Vagina (tissue), 2 donors: ENCODE measurements around the gene HDDC3. TPM values are rescaled to one million over a fixed set of nuclear protein-coding genes. Genes with fewer than 3 reads are reported as not detected.

ENCODE experiments used
- DNase-seq, 2 donors: peaks; one replicate each; pipeline ENCODE4 v3.0.0-alpha.2; 2017; ENCODE audit errors: extremely low spot score in 2 of 2
- H3K27ac ChIP-seq: fragments of 200-600 bp; sonication (generic); one replicate; pipeline ENCODE4 v1.5.1; 2019
- H3K27me3 ChIP-seq: fragments of 200-600 bp; sonication (generic); one replicate; pipeline ENCODE4 v1.5.1; 2019
- H3K36me3 ChIP-seq, 2 donors: fragments of 200-600 bp; sonication (generic); one replicate each; pipeline ENCODE4 v1.5.1; 2017 to 2019
- H3K4me1 ChIP-seq: fragments of 200-600 bp; sonication (generic); one replicate; pipeline ENCODE4 v1.5.1; 2019
- H3K4me3 ChIP-seq, 2 donors: fragments of 200-600 bp; sonication (generic); 1 replicate in 1 of 2; 2 replicates in 1 of 2; pipeline ENCODE4 v1.5.1; 2016 to 2019
- H3K9me3 ChIP-seq: fragments of 200-600 bp; sonication (generic); one replicate; pipeline ENCODE4 v1.5.1; 2019
- CTCF ChIP-seq, 3 experiments: fragments of 450-650 bp in 2 of 3; fragments of 200-600 bp in 1 of 3; sonication (generic) in 1 of 3; IDR thresholded peaks; one replicate each; pipeline ENCODE4 v1.5.1; 2017 to 2019; ENCODE audit warnings: antibody characterized with exemption in 3 of 3, mild to moderate bottlenecking in 2 of 3, moderate library complexity in 2 of 3
- POLR2A ChIP-seq, 2 donors: fragments of 450-650 bp; IDR thresholded peaks; one replicate each; pipeline ENCODE4 v1.6.1; 2017; ENCODE audit warnings: antibody characterized with exemption in 2 of 2, mild to moderate bottlenecking in 2 of 2, moderate library complexity in 2 of 2
- POLR2AphosphoS5 ChIP-seq, 2 donors: sonication (generic); formaldehyde crosslinking; IDR thresholded peaks; one replicate each; pipeline ENCODE4 v1.9.0; 2017; ENCODE audit warnings: antibody characterized with exemption in 2 of 2, mild to moderate bottlenecking in 2 of 2, low read depth in 1 of 2; ENCODE audit not compliant: insufficient read depth in 1 of 2
- intact Hi-C: fragments of 100-400 bp; cut with DNase I; formaldehyde crosslinking; loops from one replicate; pipeline ENCODE4 v1.15.1; 2023
- total RNA-seq: library from RNA; depleted of rRNA; stranded (reverse); fragments of >200 nt; gene quantifications from one replicate; pipeline ENCODE4 v1.2.3, GENCODE V29; 2016

The HDDC3 gene
- total RNA-seq, 1 donor from 2014 or later: 7.9 TPM

- Histone ChIP-seq H3K4me1 (no peaks in the 10 kb centered on the region), H3K36me3 (peaks cover 5 to 91% of the 10 kb centered on the region in 2 donors), H3K27ac (no peak overlapping the region), H3K27me3 (no peaks in the 10 kb centered on the region), H3K9me3 (no peaks in the 10 kb centered on the region), H3K4me3 (no peak overlapping the region)
- DNase-seq: no peak
- no peak for TF ChIP-seq CTCF (IDR thresholded peaks at IDR 0.05)
- intact Hi-C loops: no loop called here
These were observed 18.9 kb downstream of the HDDC3 start for GRCh38 chr15:90913398-90913944.

- no peak for DNase-seq
- H3K27ac ChIP-seq: no peak overlapping the region
- no peak for TF ChIP-seq POLR2A (IDR thresholded peaks at IDR 0.05)
- TF ChIP-seq POLR2AphosphoS5 (IDR thresholded peaks at IDR 0.05; ENCODE audit: insufficient read depth in 1 of 2, low read depth in 1 of 2): no peak
- TF ChIP-seq CTCF (IDR thresholded peaks at IDR 0.05): no peak
- H3K4me3 ChIP-seq: no peak overlapping the region
- H3K27me3 ChIP-seq: no peaks in the 10 kb centered on the region
- H3K4me1 ChIP-seq: no peaks in the 10 kb centered on the region
- H3K36me3 ChIP-seq: peaks cover 5 to 93% of the 10 kb centered on the region in 2 donors
- intact Hi-C loops: no loop called here
- no peaks in the 10 kb centered on the region for H3K9me3 ChIP-seq
These were observed 19.6 kb downstream of the HDDC3 start for GRCh38 chr15:90912770-90913075.

DNA sequence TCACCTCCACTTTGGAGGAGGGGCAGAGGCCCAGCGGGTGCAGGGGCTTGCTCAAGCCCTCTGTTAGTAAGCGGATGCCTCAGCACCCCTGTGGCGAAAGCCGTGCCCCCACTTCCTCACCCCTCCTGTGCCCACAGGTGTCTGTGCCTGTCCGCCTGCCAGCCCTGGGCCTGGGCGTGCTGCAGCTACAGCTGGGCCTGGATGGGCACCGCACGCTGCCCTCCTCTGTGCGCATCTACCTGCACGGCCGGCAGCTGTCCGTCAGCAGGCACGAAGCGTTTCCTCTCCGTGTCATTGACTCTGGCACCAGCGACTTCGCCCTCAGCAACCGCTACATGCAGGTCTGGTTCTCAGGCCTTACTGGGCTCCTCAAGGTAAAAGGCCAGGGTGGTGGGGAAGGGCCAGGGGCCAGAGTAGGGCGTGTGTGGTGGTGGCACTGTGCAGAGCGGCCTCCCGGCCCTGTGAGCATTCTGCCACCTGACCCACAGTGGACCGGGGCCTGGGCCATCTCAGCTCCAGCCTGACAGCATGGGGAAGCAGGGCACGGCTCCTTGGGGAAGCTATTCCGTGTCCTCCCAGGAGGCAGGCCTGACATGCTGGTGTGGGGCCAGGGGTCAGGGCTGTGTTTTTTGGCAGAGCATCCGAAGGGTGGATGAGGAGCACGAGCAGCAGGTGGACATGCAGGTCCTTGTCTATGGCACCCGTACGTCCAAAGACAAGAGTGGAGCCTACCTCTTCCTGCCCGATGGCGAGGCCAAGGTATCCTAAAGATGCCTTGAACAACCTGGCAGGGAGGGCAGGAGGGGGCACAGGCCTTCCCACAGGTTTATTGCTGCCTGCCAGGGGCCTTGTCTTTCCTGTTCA, 20.2 kb downstream of the HDDC3 start:
- Histone ChIP-seq H3K4me1 (no peaks in the 10 kb centered on the region), H3K36me3 (peaks cover 5 to 93% of the 10 kb centered on the region in 2 donors), H3K27ac (no peak overlapping the region), H3K9me3 (no peaks in the 10 kb centered on the region), H3K4me3 (no peak overlapping the region), H3K27me3 (no peaks in the 10 kb centered on the region)
- intact Hi-C loops: no loop called here
- TF ChIP-seq CTCF (IDR thresholded peaks at IDR 0.05) (no peak), POLR2A (IDR thresholded peaks at IDR 0.05) (no peak), POLR2AphosphoS5 (IDR thresholded peaks at IDR 0.05; ENCODE audit: insufficient read depth in 1 of 2, low read depth in 1 of 2) (no peak)
- DNase-seq: no peak

GRCh38 chr15:90911302-90911623, 21.1 kb downstream of the HDDC3 start:
- Histone ChIP-seq H3K27ac (no peak overlapping the region), H3K27me3 (no peaks in the 10 kb centered on the region), H3K4me1 (no peaks in the 10 kb centered on the region), H3K4me3 (no peak overlapping the region), H3K9me3 (no peaks in the 10 kb centered on the region), H3K36me3 (peaks cover 5 to 93% of the 10 kb centered on the region in 2 donors)
- intact Hi-C loops: no loop called here
- peak in 1 of 2 donors; percentile 58 for DNase-seq
- TF ChIP-seq POLR2A (IDR thresholded peaks at IDR 0.05): no peak
- TF ChIP-seq POLR2AphosphoS5 (IDR thresholded peaks at IDR 0.05; ENCODE audit: insufficient read depth in 1 of 2, low read depth in 1 of 2): no peak
- TF ChIP-seq CTCF (IDR thresholded peaks at IDR 0.05): no peak
